Measurements from ENCODE around the gene SHKBP1. TPM values are rescaled to one million over a fixed set of nuclear protein-coding genes. Genes with fewer than 3 reads are reported as not detected.

Gene SHKBP1
- total RNA-seq, 1 donor from 2014 or later: 56.3 TPM

GRCh38 chr19:40555978-40556689, 20.5 kb upstream of the SHKBP1 start:
- no peaks in the 10 kb centered on the region for H3K4me1 ChIP-seq (ENCODE audit: insufficient read depth, low read length)
- H3K27ac Mint-ChIP-seq (ENCODE audit: unreplicated experiment): no peak overlapping the region
- no peaks in the 10 kb centered on the region for H3K9me3 ChIP-seq (ENCODE audit: insufficient read depth, low read depth, low read length)
- no peaks in the 10 kb centered on the region for H3K79me2 ChIP-seq (ENCODE audit: insufficient read depth, low read length)
- H3K36me3 ChIP-seq (ENCODE audit: insufficient read depth, low read length): no peaks in the 10 kb centered on the region
- H3K4me2 ChIP-seq (ENCODE audit: low read length): no peak overlapping the region
- peaks cover 1% of the 10 kb centered on the region for H3K36me3 Mint-ChIP-seq (ENCODE audit: low read depth, unreplicated experiment)
- no peak overlapping the region for H3K4me3 ChIP-seq (ENCODE audit: insufficient read depth, low read depth, low read length)
- FAIRE-seq (no peak), DNase-seq (ENCODE audit: low read depth) (no peak)
- no peaks in the 10 kb centered on the region for H4K20me1 ChIP-seq (ENCODE audit: insufficient read depth, low read length)
- peaks cover 28% of the 10 kb centered on the region for H3K27me3 ChIP-seq (ENCODE audit: insufficient read depth, low read length)
- H3K4me3 Mint-ChIP-seq (ENCODE audit: unreplicated experiment): no peak overlapping the region
- no peak overlapping the region for H2AFZ ChIP-seq (ENCODE audit: low read depth, low read length)
- no peak overlapping the region for H3K9ac ChIP-seq (ENCODE audit: low read length)
- no peaks in the 10 kb centered on the region for H3K9me3 Mint-ChIP-seq (ENCODE audit: unreplicated experiment)
- no peak overlapping the region for H3K27ac ChIP-seq (ENCODE audit: low read depth, low read length)
- H3K27me3 Mint-ChIP-seq (ENCODE audit: low read depth, unreplicated experiment): peaks cover 64% of the 10 kb centered on the region
- H3K4me1 Mint-ChIP-seq (ENCODE audit: low read depth, unreplicated experiment): no peaks in the 10 kb centered on the region
- TF ChIP-seq CTCF (IDR thresholded peaks at IDR 0.05; ENCODE audit: insufficient read depth, low read depth, low read length): no peak
- TF ChIP-seq EZH2 (IDR thresholded peaks at IDR 0.05; ENCODE audit: insufficient read depth, low read length): no peak

GRCh38 chr19:40556953-40557530, 19.6 kb upstream of the SHKBP1 start:
- no peaks in the 10 kb centered on the region for H3K4me1 Mint-ChIP-seq (ENCODE audit: low read depth, unreplicated experiment)
- DNase-seq (ENCODE audit: low read depth): no peak
- no peak overlapping the region for H3K4me2 ChIP-seq (ENCODE audit: low read length)

More at GRCh38 chr19:40556953-40557530, 19.6 kb upstream of the SHKBP1 start:
- H3K9me3 Mint-ChIP-seq (ENCODE audit: unreplicated experiment): no peaks in the 10 kb centered on the region
- Histone ChIP-seq H2AFZ (ENCODE audit: low read depth, low read length) (no peak overlapping the region), H3K9ac (ENCODE audit: low read length) (no peak overlapping the region), H3K27ac (ENCODE audit: low read depth, low read length) (no peak overlapping the region), H3K27me3 (ENCODE audit: insufficient read depth, low read length) (peaks cover 30% of the 10 kb centered on the region), H3K79me2 (ENCODE audit: insufficient read depth, low read length) (no peaks in the 10 kb centered on the region), H3K4me3 (ENCODE audit: insufficient read depth, low read depth, low read length) (no peak overlapping the region), H3K36me3 (ENCODE audit: insufficient read depth, low read length) (no peaks in the 10 kb centered on the region), H3K9me3 (ENCODE audit: insufficient read depth, low read depth, low read length) (no peaks in the 10 kb centered on the region), H4K20me1 (ENCODE audit: insufficient read depth, low read length) (no peaks in the 10 kb centered on the region), H3K4me1 (ENCODE audit: insufficient read depth, low read length) (no peaks in the 10 kb centered on the region)
- peaks cover 1% of the 10 kb centered on the region for H3K36me3 Mint-ChIP-seq (ENCODE audit: low read depth, unreplicated experiment)
- H3K4me3 Mint-ChIP-seq (ENCODE audit: unreplicated experiment): no peak overlapping the region
- no peak overlapping the region for H3K27ac Mint-ChIP-seq (ENCODE audit: unreplicated experiment)
- TF ChIP-seq EZH2 (IDR thresholded peaks at IDR 0.05; ENCODE audit: insufficient read depth, low read length) (no peak), CTCF (IDR thresholded peaks at IDR 0.05; ENCODE audit: insufficient read depth, low read depth, low read length) (no peak)
- FAIRE-seq: no peak
- H3K27me3 Mint-ChIP-seq (ENCODE audit: low read depth, unreplicated experiment): peaks cover 65% of the 10 kb centered on the region

Measured in astrocyte (in vitro differentiated cells and primary cell).